ENCODE results near the gene LRFN4.

Gene LRFN4

DNA sequence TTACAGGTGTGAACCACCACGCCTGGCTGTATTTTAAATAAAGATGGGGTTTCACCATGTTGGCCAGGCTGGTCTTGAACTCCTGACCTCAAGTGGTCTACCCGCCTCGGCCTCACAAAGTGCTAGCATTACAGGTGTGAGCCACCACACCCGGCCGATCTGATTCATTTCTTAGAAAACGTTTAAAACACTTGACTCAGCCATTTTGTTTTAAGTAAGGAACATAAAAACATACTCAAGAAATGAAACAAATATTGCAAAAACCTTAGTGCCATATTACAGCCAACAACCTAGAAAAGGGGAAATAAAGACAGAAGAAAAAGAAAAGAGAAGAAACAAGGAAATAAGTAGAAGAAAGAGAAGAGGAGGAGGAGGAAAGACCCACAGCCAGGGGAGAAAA is 17.4 kb downstream of the LRFN4 start:
- no peak for DNase-seq

DNA sequence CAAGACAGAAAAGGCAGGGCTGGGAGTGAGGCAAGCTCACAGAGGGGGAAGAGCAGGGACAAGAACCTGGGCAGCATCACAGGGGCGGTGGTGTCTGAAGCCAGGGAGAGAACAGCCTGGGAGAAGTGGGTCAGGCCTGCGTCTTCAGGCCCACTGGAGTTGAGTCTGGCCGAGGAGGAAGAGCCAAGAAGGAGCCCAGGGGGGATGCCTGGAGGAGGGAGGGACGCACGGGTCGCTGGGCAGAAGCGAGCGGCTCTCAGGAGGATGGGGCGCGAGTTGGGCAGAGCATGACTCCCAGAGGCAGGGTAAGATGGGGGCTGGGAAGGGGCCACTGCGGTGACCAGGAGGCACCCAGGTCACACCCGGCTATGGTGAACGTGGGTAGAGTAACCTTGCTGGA is 18.5 kb downstream of the LRFN4 start:
- no peak for DNase-seq

DNA sequence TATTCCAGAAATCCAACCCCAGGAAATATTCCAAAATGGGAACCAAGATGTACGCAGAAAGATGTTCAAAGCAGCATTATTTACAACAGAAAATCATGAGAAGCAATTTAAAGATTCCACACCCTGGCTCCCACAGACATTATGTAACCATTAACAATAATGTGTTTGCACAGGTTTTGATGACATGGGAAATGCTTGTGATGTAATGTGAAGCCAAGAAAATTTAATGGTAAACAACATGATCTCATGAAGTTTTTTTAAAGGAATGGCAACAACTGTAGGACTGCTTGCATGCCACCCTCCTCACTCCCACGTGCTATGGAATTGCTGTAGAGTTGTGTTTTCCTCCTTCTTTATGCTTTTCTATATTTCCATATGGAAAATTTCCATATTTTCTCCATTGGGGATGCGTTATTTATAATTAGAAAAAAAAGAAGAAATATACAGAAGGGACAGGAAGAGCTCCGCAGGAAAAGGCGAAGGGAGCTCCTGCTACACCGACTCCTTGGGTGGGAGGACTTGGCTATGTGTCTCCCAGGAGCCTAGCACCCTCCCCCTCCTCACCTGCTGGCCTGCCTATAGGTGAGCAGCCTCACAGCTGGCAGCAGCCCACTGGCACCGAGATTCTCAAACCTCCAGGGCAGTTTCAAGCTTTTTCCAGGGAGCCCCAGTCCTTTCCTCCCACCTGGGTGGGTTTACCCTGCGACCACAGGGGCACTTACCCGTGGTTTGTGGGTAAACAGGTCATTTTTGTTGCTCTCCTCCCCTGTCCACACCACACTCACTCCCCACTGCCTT is 20.9 kb downstream of the LRFN4 start:
- no peak for DNase-seq

- no peak for DNase-seq
These were observed 21.6 kb downstream of the LRFN4 start for GRCh38 chr11:66878474-66878873.

GRCh38 chr11:66879000-66879399 is 22.1 kb downstream of the LRFN4 start:
- no peak for DNase-seq

DNA sequence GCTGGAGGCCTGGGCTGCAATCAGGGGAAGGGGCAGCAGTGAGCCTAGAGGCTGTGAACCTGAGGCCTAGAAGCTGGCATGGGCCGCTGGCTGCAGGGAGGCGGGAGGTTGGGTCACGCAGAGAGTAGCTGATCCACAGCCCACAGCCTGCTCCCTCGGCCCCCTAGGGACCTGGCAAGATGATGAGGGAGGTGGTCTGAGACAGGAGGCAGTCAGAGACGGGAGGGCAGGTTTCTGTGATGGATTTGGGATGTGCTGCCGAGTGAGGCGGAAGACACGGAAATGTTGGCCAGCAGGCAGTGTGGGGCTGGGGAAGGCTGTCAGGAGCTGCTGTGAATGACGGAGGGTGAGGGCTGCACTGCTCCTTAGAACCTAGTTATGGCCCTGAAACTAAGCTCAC is 22.7 kb downstream of the LRFN4 start:
- no peak for DNase-seq

DNA sequence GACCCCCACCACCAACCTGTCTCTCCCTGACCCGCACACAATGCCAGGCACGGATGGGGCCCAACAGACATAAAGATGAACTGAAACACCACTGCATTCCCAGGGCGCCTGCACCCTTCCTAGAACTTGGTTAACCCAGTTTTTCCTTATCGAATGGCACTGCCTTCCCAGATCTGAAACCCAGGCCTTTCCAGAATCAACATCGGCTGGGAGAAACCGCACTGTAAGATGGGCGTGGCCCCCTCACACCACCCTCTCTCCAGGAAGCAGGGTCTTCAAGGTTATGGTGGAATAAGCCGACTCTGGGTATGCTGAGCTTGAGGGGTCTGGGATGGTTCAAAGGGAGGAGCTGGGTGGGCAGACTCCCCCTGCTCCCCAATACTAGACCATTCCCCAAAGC is 23.1 kb downstream of the LRFN4 start:
- no peak for DNase-seq

GRCh38 chr11:66880496-66881450 is 23.9 kb downstream of the LRFN4 start:
- DNase-seq = peak; percentile 33

GRCh38 chr11:66881451-66881835 is 24.6 kb downstream of the LRFN4 start:
- no peak for DNase-seq

GRCh38 chr11:66881927-66882452 is 25.1 kb downstream of the LRFN4 start:
- no peak for DNase-seq

DNA sequence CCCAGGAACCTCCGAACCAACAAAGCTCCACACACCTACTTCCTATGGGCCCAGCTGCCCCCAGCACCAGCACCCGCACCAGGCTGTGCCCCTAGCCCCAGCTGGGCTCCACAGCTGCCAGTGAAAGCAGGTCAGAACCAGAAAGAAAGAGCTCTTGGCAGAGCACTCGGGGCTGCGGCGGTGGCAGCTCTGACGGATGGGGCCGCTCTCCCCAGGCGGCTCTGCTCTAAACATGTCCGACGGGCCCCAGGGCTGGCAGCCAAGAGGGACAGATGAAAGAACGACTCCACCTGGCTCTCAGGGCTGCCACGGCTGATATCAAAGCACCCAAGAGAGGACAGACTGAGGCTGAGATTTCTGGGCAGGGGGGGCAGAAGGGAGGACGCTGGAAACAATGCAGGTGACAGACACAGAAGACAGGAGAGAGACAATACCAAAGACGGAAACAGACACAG is 25.7 kb downstream of the LRFN4 start:
- peak; percentile 31 for DNase-seq

DNA sequence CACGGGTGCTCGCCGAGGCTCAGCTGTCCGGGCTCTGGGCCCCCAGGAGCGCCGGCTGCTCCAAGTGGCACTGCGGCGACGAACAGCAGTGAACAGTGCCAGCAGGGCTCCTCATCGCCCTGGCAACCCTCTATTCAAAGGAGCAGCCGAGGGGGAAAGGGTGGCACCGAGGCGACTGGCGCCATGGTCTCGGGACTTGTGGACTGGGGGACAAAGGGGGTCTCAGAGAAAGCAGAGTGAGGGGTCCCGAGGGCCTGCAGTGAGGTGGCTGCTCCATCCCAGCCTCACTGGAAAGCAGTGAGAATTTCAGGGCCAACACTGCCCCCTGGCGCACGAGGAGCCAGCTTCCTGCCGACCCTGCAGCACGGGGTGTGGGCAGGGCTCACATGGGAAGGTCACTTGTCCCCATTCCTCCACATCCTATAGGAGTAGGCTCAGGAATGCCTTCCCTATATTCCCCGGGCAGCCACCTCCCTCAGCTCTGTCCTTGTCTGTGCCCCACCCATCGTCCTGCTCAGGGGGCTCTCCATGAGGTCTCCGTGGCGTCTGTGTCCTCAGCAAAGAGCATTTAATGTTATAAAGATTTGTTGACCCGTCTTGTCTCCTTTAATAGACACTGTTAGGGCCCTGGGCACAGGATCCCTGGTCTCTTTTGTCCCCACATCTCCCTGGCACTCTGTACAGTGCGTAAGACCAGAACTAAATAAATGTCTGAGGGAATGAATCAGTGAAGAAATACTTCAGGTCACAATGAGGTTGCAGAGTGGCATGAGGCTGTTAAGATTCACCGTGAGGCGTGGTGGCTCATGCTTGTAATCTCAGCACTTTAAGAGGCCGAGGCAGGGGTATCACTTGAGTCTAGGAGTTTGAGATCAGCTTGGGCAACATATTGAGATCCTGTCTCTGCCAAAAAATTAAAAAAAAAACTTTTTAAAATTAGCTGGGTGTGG is 26.4 kb downstream of the LRFN4 start:
- DNase-seq = peak; percentile 73

DNA sequence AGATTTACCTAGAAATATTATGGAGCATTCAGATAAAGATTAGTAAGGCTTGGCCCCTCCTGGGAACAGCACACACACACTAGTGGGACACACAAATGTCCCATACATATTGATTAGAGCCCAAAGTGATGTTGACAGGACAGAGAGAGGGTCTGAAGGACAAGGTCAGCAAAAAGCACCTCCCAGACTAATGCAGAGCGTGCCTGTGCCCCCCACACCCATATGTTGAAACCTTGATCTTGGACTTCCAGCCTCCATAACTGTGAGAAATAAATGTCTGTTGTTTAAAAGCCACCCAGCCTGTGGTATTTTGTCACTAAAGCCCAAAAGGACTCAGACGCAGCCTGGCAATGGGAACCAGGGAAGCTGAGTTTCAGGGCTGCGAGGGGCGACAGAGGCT is 27.6 kb downstream of the LRFN4 start:
- no peak for DNase-seq

GRCh38 chr11:66885469-66885868 is 28.6 kb downstream of the LRFN4 start:
- DNase-seq = no peak

DNA sequence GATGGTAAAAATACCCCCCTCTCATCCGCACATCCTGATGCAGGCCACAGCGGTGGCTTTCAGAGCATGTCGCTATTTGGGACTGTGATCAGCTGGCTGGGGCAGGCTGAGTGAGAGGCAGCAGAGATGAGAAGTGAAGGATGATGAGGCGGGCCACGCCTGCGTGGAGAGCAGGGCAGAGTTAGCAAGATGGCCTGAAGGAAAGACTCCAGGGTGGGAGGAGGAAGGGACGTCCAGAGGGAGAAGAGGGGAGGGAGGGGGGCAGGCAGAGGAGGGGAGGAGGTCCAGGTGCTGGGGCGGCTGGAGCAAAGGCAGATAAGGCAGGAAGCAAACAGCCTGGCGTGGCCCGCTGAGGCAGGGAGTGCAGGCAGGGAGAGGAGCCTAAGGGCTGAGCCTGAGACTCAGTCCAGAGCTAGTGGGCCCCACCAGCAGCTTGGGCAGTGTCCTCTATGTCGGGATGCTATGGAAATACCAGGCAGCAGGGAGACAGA is 29.1 kb downstream of the LRFN4 start:
- DNase-seq = no peak

- DNase-seq = no peak
These were observed 29.9 kb downstream of the LRFN4 start for GRCh38 chr11:66886671-66887221.

GRCh38 chr11:66887526-66887925 is 30.7 kb downstream of the LRFN4 start:
- DNase-seq = no peak

DNA sequence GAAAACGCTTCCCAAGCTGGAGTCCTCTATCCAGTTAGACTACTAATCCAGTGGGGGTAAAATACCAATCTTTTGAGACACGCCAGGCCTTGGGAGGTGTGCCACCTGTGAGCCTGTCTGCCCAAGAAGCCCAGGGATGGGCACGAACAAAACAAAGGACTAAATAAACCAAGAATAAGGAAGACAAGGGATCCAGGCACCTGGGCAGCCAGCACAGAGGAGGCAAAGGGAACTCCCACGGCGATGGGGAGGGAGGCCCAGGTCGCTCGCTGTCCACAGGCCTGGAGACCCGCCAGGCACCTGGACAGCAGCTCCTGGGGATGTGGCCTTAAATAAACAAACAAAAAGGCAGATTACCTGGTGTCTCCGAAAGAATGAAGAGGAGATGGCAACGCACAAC is 31.4 kb downstream of the LRFN4 start:
- no peak for DNase-seq

- no peak for DNase-seq
These were observed 33.1 kb downstream of the LRFN4 start for GRCh38 chr11:66889960-66890359.

GRCh38 chr11:66891851-66892660 is 35.2 kb downstream of the LRFN4 start:
- no peak for DNase-seq

DNA sequence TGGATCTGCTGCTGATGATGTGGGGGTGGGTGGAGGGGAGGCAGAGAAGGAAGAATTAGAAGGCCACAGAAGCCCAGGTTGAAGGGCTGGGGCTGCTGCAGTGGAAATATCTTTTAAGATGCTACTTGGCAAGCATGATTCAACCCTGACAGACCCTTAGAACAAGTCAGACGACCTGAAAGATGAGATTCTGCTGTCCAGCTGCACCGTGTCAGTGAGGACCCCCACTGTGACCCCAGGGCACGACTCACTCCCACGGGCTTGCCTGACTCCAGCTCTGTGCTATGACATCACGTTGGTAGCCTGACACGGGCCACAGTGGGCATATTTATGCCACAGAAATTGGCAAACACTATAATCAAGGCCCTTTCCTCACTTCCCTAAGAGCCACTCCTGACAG is 36.0 kb downstream of the LRFN4 start:
- DNase-seq = no peak

All from NCI-H774 (cell line).